Stimulated activated CD8-positive, alpha-beta memory T cell treated with anti-CD3 and anti-CD28 coated beads, Interleukin-15, amount 100 ng/mL, for 24 hours (primary cell): ENCODE data around the gene MYEOV.

Experiments
- DNase-seq: peaks from one replicate; pipeline ENCODE4 v3.0.0-alpha.2; 2020; ENCODE audit warnings: low read depth

MYEOV gene

GRCh38 chr11:69293819-69294505 lies at the start of gene MYEOV:
MYEOV (plus strand) TSS chr11:69294155; CDS start chr11:69295355, 1,200 bp downstream.
- DNase-seq: no peak

GRCh38 chr11:69244266-69244665 lies 49.7 kb upstream of the MYEOV start:
- DNase-seq: no peak

- DNase-seq: no peak
These were observed 48.9 kb upstream of the MYEOV start for GRCh38 chr11:69245041-69245440.

GRCh38 chr11:69245491-69246345 lies 48.2 kb upstream of the MYEOV start:
- DNase-seq: no peak

GRCh38 chr11:69249311-69250185 lies 44.4 kb upstream of the MYEOV start:
- DNase-seq: no peak

GRCh38 chr11:69250186-69251056 lies 43.5 kb upstream of the MYEOV start:
- DNase-seq: no peak

- DNase-seq: no peak
These were observed 42.9 kb upstream of the MYEOV start for GRCh38 chr11:69251057-69251393.

GRCh38 chr11:69251639-69252489 lies 42.1 kb upstream of the MYEOV start:
- DNase-seq: no peak

- no peak for DNase-seq
These were observed 41.5 kb upstream of the MYEOV start for GRCh38 chr11:69252490-69252837.

- no peak for DNase-seq
These were observed 40.9 kb upstream of the MYEOV start for GRCh38 chr11:69253028-69253427.

GRCh38 chr11:69257134-69257533 lies 36.8 kb upstream of the MYEOV start:
- DNase-seq: no peak

GRCh38 chr11:69257838-69258658 lies 35.9 kb upstream of the MYEOV start:
- DNase-seq: no peak

GRCh38 chr11:69259096-69259495 lies 34.9 kb upstream of the MYEOV start:
- no peak for DNase-seq

GRCh38 chr11:69260622-69261021 lies 33.3 kb upstream of the MYEOV start:
- no peak for DNase-seq

GRCh38 chr11:69261116-69261515 lies 32.8 kb upstream of the MYEOV start:
- DNase-seq: no peak

GRCh38 chr11:69262918-69263735 lies 30.8 kb upstream of the MYEOV start:
- DNase-seq: no peak

- no peak for DNase-seq
These were observed 30.3 kb upstream of the MYEOV start for GRCh38 chr11:69263736-69264052.

GRCh38 chr11:69264486-69264885 lies 29.5 kb upstream of the MYEOV start:
- DNase-seq: no peak

- no peak for DNase-seq
These were observed 28.7 kb upstream of the MYEOV start for GRCh38 chr11:69265210-69265609.
